Panc1 (cell line): ENCODE measurements around the gene MAGI1. TPM values are rescaled to one million over a fixed set of nuclear protein-coding genes. Genes with fewer than 3 reads are reported as not detected.

Experiments
- ATAC-seq: fragments of 200-7000 bp; cut with Tn5 transposase; 2 replicates; pipeline ENCODE4 v1.9.1; 2020; ENCODE audit warnings: mild to moderate bottlenecking, moderate library complexity
- BruUV-seq: library from RNA; stranded (reverse); fragments of 400-500 nt; replicated peaks from 2 replicates; lab custom pipeline; 2021; lab: Mats Ljungman, UMichigan
- CTCF ChIA-PET: fragments of 300-600 bp; sonication (Branson Sonifier 250); formaldehyde crosslinking; loops from one replicate; lab custom pipeline; 2022; ENCODE audit warnings: antibody characterized with exemption; lab: Charles Lee
- POLR2A ChIA-PET: fragments of 300-600 bp; sonication (Branson Sonifier 250); formaldehyde crosslinking; loops from one replicate; lab custom pipeline; 2022; ENCODE audit warnings: antibody characterized with exemption; lab: Charles Lee
- DNase-seq: peaks from one replicate; pipeline ENCODE4 v3.0.0-alpha.2; 2010; ENCODE audit warnings: low read depth, low spot score
- H3K27ac ChIP-seq: 2 replicates; pipeline ENCODE4 v1.5.1; 2011; ENCODE audit warnings: mild to moderate bottlenecking, low read length, inconsistent platforms
- H3K27me3 ChIP-seq: fragments of 200-500 bp; sonication (Bioruptor generic); 2 replicates; pipeline ENCODE4 v1.6.0; 2014; ENCODE audit warnings: low read length, inconsistent platforms; ENCODE audit not compliant: control insufficient read depth, insufficient read depth
- H3K36me3 ChIP-seq: fragments of 200-500 bp; sonication (Bioruptor generic); 2 replicates; pipeline ENCODE4 v1.5.1; 2014; ENCODE audit warnings: inconsistent platforms, mild to moderate bottlenecking, low read length, moderate library complexity; ENCODE audit not compliant: control insufficient read depth, insufficient read depth
- H3K4me1 ChIP-seq: 2 replicates; pipeline ENCODE4 v1.5.1; 2011; ENCODE audit warnings: inconsistent platforms, mild to moderate bottlenecking, low read length, moderate library complexity; ENCODE audit not compliant: control insufficient read depth, insufficient read depth
- H3K4me3 ChIP-seq, 2 experiments: 2 replicates each; pipeline ENCODE4 v1.5.1; 2011 to 2012; ENCODE audit warnings: low read depth in 2 of 2, low read length in 2 of 2, mild to moderate bottlenecking in 2 of 2, inconsistent platforms in 1 of 2, moderate library complexity in 1 of 2
- H3K9me3 ChIP-seq: fragments of 200-500 bp; sonication (Bioruptor generic); 2 replicates; pipeline ENCODE4 v1.5.1; 2014; ENCODE audit warnings: low read depth, mild to moderate bottlenecking, inconsistent platforms, low read length, moderate library complexity; ENCODE audit not compliant: control insufficient read depth, insufficient read depth
- CTCF ChIP-seq: fragments of 450-650 bp; IDR thresholded peaks from 2 replicates; pipeline ENCODE4 v1.5.1; 2017; ENCODE audit warnings: mild to moderate bottlenecking
- POLR2AphosphoS5 ChIP-seq: IDR thresholded peaks from 2 replicates; pipeline ENCODE4 v1.6.1; 2012; ENCODE audit warnings: mild to moderate bottlenecking, low read depth, low read length, moderate library complexity
- REST ChIP-seq, 2 experiments: IDR thresholded peaks; 2 replicates each; pipeline ENCODE4 v1.6.1; 2011 to 2012; ENCODE audit warnings: low read depth in 2 of 2, control low read depth in 1 of 2, low read length in 1 of 2, mild to moderate bottlenecking in 1 of 2, moderate library complexity in 1 of 2; ENCODE audit not compliant: insufficient read depth in 1 of 2
- SIN3A ChIP-seq: IDR thresholded peaks from 2 replicates; pipeline ENCODE4 v1.6.1; 2012; ENCODE audit warnings: low read depth, mild to moderate bottlenecking, low read length, moderate library complexity, borderline replicate concordance; ENCODE audit not compliant: insufficient read depth
- TCF7L2 ChIP-seq: IDR thresholded peaks from 2 replicates; pipeline ENCODE4 v1.6.1; 2011; ENCODE audit warnings: mild to moderate bottlenecking, low read depth, low read length, inconsistent platforms
- in situ Hi-C: cut with HindIII; loops from 2 replicates; pipeline ENCODE4 v1.10.0; 2016; ENCODE audit warnings: low sequenced_read_pairs, low pct_unique_long_range_greater_than_20kb
- intact Hi-C: fragments of 100-400 bp; cut with micrococcal nuclease; formaldehyde crosslinking; loops from one replicate; pipeline ENCODE4 v1.10.0; 2022; ENCODE audit not compliant: unreplicated experiment
- total RNA-seq: library from RNA; stranded (reverse); gene quantifications from one replicate; pipeline ENCODE4 v1.2.1, GENCODE V29; 2021; ENCODE audit not compliant: unreplicated experiment

Gene MAGI1
- total RNA-seq, 1 experiment from 2014 or later = 9.5 TPM

- Histone ChIP-seq H3K4me1 (no peaks in the 10 kb centered on the region), H3K27ac (no peak overlapping the region), H3K36me3 (no peaks in the 10 kb centered on the region), H3K27me3 (no peaks in the 10 kb centered on the region), H3K4me3 (no peak overlapping the region), H3K9me3 (no peaks in the 10 kb centered on the region)
- no peak for TF ChIP-seq CTCF
- TF ChIP-seq REST (IDR thresholded peaks at IDR 0.05; ENCODE audit: insufficient read depth in 1 of 2, low read depth in 2 of 2, low read length in 1 of 2) = no peak
- no peak for TF ChIP-seq TCF7L2
- TF ChIP-seq POLR2AphosphoS5 = no peak
- no TSS peak for BruUV-seq
- ChIA-PET POLR2A (no interaction called here), CTCF (no interaction called here)
- intact Hi-C loops (no loop called here), in situ Hi-C loops (no loop called here)
- no peak for DNase-seq
- no peak for ATAC-seq
Measured at GRCh38 chr3:65971293-65972252, 67.1 kb downstream of the MAGI1 start.

- POLR2A ChIA-PET = no interaction called here
- Histone ChIP-seq H3K36me3 (no peaks in the 10 kb centered on the region), H3K27ac (no peak overlapping the region), H3K9me3 (no peaks in the 10 kb centered on the region), H3K4me1 (peaks cover 4% of the 10 kb centered on the region), H3K4me3 (no peak overlapping the region), H3K27me3 (no peaks in the 10 kb centered on the region)
- BruUV-seq = no TSS peak
- no peak for TF ChIP-seq TCF7L2
- TF ChIP-seq CTCF = no peak
- no peak for TF ChIP-seq REST (IDR thresholded peaks at IDR 0.05; ENCODE audit: insufficient read depth in 1 of 2, low read depth in 2 of 2, low read length in 1 of 2)
- no peak for TF ChIP-seq SIN3A
- no peak for TF ChIP-seq POLR2AphosphoS5
- CTCF ChIA-PET = no interaction called here
- intact Hi-C loops (no loop called here), in situ Hi-C loops (no loop called here)
- DNase-seq (no peak), ATAC-seq (no peak)
Measured at GRCh38 chr3:65968996-65969395, 69.7 kb downstream of the MAGI1 start.
